Stimulated activated effector memory CD8-positive, alpha-beta T cell treated with anti-CD3 and anti-CD28 coated beads, Interleukin-12 subunit alpha, Interleukin-12 subunit beta, amount 100 ng/mL, for 72 hours (primary cell): ENCODE measurements around the gene SDK2.

Source experiments
- ATAC-seq: fragments of 150-1000 bp; cut with Tn5 transposase; 2 replicates; pipeline ENCODE4 v1.10.0; 2021
- DNase-seq, 2 donors: peaks; one replicate each; pipeline ENCODE4 v3.0.0; 2021 to 2022; ENCODE audit warnings: low spot score in 2 of 2
- H3K27ac Mint-ChIP-seq: one replicate; pipeline ENCODE4 v1.8.0; 2022; ENCODE audit warnings: mild to moderate bottlenecking, mixed read lengths
- H3K36me3 Mint-ChIP-seq: one replicate; pipeline ENCODE4 v1.8.0; 2022; ENCODE audit warnings: mild to moderate bottlenecking, mixed read lengths
- H3K4me1 Mint-ChIP-seq: one replicate; pipeline ENCODE4 v1.8.0; 2022; ENCODE audit warnings: mixed read lengths
- H3K4me3 Mint-ChIP-seq: one replicate; pipeline ENCODE4 v1.8.0; 2022; ENCODE audit warnings: mild to moderate bottlenecking, mixed read lengths
- H3K9me3 Mint-ChIP-seq: one replicate; pipeline ENCODE4 v1.8.0; 2022; ENCODE audit warnings: mixed read lengths

Gene SDK2

DNA sequence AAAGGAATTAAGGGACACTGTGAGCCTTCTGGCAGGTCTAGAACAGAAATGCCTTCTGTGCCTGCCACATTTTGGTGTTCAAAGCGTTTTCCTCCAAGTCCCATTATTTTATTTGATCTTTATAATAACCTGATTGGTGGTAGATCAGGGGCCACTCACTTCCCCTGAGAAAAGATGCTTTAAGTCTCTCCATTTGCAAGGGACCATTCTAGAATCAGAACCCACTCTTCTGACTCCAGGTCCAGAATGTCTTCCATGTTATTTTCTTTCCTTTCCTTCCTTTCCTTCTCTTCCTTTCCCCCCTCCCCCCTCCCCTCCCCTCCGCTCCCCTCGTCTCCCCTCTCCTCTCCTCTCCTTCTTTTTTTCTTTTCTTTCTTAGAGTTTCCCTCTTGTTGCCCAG, 313.2 kb downstream of the SDK2 start:
- ATAC-seq (no peak), DNase-seq (no peak)
- Mint-ChIP-seq H3K4me1 (no peaks in the 10 kb centered on the region), H3K9me3 (no peaks in the 10 kb centered on the region), H3K36me3 (no peaks in the 10 kb centered on the region), H3K4me3 (no peak overlapping the region), H3K27ac (no peak overlapping the region)

DNA sequence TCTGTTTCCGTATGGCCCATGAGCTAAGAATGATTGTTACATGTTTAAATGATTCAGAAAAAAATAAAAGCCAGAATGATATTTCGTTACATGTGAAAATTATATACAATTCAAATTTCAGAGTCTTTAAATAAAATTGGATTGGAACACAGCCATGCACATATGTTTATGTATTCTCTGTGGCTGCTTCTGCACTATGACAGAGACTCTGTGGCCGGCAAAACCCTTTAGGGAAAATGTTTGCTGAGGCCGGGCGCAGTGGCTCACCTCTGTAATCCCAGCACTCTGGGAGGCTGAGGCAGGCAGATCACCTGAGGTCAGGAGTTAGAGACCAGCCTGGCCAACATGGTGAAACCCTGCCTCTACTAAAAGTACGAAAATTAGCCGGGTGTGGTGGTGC, 316.6 kb downstream of the SDK2 start:
- Mint-ChIP-seq H3K36me3 (no peaks in the 10 kb centered on the region), H3K9me3 (no peaks in the 10 kb centered on the region), H3K27ac (no peak overlapping the region), H3K4me3 (no peak overlapping the region), H3K4me1 (no peaks in the 10 kb centered on the region)
- no peak for DNase-seq
- ATAC-seq: no peak

DNA sequence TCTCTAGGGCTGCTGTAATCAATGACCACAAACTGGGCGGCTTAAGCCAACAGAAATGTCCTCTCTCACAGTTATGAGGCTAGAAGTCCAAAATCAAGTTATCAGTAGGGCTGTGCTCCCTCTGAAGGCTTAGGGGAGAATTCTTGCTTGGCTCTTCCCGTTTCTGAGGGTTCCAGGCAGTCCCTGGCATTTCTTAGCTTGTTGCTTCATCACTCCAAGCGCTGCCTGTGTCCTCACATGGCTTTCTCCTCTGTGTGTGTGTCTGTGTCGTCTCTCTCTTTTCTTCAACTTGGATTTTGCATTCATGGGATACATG, 318.8 kb downstream of the SDK2 start:
- ATAC-seq (no peak), DNase-seq (no peak)
- no peak overlapping the region for H3K27ac Mint-ChIP-seq
- H3K4me3 Mint-ChIP-seq: no peak overlapping the region
- H3K36me3 Mint-ChIP-seq: no peaks in the 10 kb centered on the region
- H3K9me3 Mint-ChIP-seq: no peaks in the 10 kb centered on the region
- no peaks in the 10 kb centered on the region for H3K4me1 Mint-ChIP-seq

DNA sequence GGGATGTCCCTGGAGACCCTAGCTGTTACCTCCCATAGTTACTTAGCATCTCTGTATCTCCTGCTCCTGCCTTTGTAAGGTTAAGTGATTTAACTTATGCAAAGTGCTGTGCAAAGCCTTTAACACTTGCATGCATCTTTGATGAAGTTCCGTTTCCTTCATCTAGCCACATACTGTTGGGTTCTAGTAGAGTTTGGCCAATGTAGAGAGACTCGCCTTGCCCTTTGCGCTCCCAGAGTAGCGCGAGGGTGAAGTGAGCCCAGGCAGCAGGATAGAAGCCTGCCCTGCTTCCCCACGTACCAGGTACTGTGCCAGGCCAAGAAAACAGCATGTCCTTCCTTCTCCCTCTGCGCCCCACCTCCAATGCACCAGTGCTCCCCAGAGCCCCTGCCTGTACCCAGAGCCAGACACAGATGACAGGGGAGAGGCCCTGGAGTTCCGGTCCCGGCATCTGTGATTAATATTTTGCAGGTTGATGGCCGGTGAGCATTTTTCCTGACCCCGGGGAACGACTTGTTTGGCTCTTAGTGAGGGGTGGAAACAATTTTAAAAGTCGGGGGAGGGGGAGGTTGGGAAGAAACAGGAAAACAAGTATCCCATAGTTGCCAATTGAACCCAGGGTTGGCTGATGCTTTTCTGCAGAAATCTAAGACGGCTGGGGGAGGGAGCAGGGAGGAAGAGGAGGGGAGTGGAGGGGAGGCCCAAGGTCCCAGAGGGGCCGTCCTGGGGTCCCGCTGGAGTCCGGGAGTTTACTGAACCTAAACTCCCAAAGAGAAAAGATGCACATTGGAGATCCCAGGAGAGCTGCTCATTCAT, 319.3 kb downstream of the SDK2 start:
- no peaks in the 10 kb centered on the region for H3K36me3 Mint-ChIP-seq
- no peak for DNase-seq
- no peak for ATAC-seq
- H3K4me3 Mint-ChIP-seq: no peak overlapping the region
- H3K27ac Mint-ChIP-seq: no peak overlapping the region
- H3K9me3 Mint-ChIP-seq: no peaks in the 10 kb centered on the region
- no peaks in the 10 kb centered on the region for H3K4me1 Mint-ChIP-seq

- no peaks in the 10 kb centered on the region for H3K36me3 Mint-ChIP-seq
- no peak for ATAC-seq
- no peaks in the 10 kb centered on the region for H3K4me1 Mint-ChIP-seq
- no peak for DNase-seq
- no peak overlapping the region for H3K27ac Mint-ChIP-seq
- H3K9me3 Mint-ChIP-seq: no peaks in the 10 kb centered on the region
- no peak overlapping the region for H3K4me3 Mint-ChIP-seq
These were observed 320.1 kb downstream of the SDK2 start for GRCh38 chr17:73324160-73324475.

DNA sequence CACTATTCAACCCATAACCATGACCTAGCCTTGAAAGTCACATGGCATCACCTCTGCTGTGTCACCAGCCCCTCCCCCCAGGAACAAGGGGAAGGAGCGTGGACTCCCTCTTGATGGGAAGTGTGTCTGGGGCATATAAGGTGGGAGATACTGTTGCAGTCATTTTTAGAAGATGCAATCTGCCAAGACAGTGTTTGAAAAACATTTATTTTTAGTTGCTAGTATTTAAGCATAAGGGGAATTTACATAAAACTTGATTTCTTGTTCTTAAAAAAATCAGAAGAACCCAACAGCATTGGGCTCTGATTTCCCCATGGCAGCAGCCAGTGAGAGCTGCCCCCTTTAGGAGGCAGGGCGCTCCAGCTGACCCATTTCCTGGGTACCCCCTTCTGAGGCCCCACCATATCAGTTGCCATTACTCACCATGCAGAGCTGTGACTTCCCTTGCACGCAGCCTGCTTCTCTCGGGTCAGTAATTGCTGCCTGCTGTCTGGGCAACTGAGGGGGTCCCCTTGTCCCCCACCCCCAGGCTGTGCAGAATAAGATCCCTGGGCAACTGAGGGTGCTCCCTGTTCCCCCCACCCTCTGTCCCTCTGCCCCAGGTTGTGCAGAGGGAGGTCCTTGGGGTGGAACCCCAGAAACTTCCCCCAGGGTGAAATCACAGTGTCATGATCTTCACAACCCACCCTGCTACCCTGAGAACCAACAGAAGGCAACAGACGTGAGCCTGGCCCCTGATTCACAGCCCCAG, 320.7 kb downstream of the SDK2 start:
- no peak for DNase-seq
- Mint-ChIP-seq H3K27ac (no peak overlapping the region), H3K4me3 (no peak overlapping the region), H3K36me3 (no peaks in the 10 kb centered on the region), H3K4me1 (no peaks in the 10 kb centered on the region), H3K9me3 (no peaks in the 10 kb centered on the region)
- ATAC-seq: no peak

DNA sequence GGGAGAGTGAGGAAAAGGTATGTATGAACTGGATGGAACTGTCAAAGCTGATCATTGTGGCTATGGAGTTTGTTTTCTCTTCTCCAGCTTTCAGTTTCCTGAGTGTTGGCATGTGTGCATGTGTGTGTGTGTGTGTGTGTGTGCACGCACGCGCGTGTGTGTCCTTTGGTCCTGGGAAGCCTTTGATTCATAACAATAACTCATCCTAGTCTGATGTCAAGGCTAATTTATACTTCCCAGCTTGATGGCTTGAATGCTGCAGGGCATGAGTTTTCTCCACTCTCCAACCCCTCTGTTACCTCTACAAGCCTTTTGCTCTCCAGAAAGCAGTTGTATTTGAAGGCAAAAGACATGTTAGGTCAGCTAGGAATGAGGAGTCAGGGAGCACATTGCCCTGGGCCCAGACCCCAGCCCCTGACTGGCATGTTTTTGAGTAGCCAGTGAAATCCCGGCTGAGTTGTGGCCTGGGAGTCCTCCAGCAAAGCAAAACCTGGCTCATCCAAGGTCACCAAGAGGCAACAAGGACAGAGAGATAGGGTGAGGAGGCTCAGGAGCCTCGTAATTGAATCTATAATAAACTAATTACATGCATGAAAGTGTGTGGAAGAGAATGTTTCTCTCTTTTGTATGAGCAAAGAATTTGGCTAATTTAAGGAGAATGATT, 323.5 kb downstream of the SDK2 start:
- no peaks in the 10 kb centered on the region for H3K36me3 Mint-ChIP-seq
- H3K4me3 Mint-ChIP-seq: no peak overlapping the region
- no peaks in the 10 kb centered on the region for H3K9me3 Mint-ChIP-seq
- no peak for ATAC-seq
- H3K27ac Mint-ChIP-seq: no peak overlapping the region
- no peaks in the 10 kb centered on the region for H3K4me1 Mint-ChIP-seq
- no peak for DNase-seq

- no peaks in the 10 kb centered on the region for H3K36me3 Mint-ChIP-seq
- no peak for ATAC-seq
These were observed 324.5 kb downstream of the SDK2 start for GRCh38 chr17:73319766-73320165.

DNA sequence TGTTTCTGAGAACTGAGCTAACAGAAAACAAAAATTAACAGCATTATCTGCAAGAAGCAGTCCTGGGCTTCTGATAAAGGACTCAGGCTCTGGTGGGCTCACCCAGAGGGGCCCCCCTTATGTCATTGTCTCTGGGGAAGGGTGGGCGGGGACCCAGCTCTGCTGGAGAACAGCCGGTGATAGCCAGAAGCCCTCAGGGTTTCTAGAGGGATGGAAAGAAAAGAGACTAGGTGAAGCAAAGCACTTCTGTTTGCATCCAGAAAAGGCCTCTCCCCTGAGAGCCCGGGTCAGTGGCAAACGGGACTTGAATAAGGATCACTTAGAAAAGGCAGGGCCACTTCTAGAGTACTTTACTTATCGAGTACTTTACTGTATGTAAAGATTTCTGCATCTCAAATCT, 325.4 kb downstream of the SDK2 start:
- Mint-ChIP-seq H3K9me3 (no peaks in the 10 kb centered on the region), H3K36me3 (no peaks in the 10 kb centered on the region)
- no peak for ATAC-seq

More at GRCh38 chr17:73319766-73320165, 324.5 kb downstream of the SDK2 start:
- Mint-ChIP-seq H3K27ac (no peak overlapping the region), H3K4me3 (no peak overlapping the region), H3K9me3 (no peaks in the 10 kb centered on the region), H3K4me1 (no peaks in the 10 kb centered on the region)
- no peak for DNase-seq

GRCh38 chr17:73318427-73318813, 325.8 kb downstream of the SDK2 start:
- Mint-ChIP-seq H3K4me3 (no peak overlapping the region), H3K4me1 (no peaks in the 10 kb centered on the region), H3K9me3 (no peaks in the 10 kb centered on the region), H3K27ac (no peak overlapping the region), H3K36me3 (no peaks in the 10 kb centered on the region)
- DNase-seq (no peak), ATAC-seq (no peak)

More for the DNA sequence above, 325.4 kb downstream of the SDK2 start:
- Mint-ChIP-seq H3K4me1 (no peaks in the 10 kb centered on the region), H3K27ac (no peak overlapping the region), H3K4me3 (no peak overlapping the region)
- no peak for DNase-seq

GRCh38 chr17:73317513-73318426, 326.5 kb downstream of the SDK2 start:
- H3K9me3 Mint-ChIP-seq: no peaks in the 10 kb centered on the region
- no peaks in the 10 kb centered on the region for H3K4me1 Mint-ChIP-seq
- no peaks in the 10 kb centered on the region for H3K36me3 Mint-ChIP-seq
- no peak overlapping the region for H3K4me3 Mint-ChIP-seq
- DNase-seq (no peak), ATAC-seq (no peak)
- no peak overlapping the region for H3K27ac Mint-ChIP-seq

DNA sequence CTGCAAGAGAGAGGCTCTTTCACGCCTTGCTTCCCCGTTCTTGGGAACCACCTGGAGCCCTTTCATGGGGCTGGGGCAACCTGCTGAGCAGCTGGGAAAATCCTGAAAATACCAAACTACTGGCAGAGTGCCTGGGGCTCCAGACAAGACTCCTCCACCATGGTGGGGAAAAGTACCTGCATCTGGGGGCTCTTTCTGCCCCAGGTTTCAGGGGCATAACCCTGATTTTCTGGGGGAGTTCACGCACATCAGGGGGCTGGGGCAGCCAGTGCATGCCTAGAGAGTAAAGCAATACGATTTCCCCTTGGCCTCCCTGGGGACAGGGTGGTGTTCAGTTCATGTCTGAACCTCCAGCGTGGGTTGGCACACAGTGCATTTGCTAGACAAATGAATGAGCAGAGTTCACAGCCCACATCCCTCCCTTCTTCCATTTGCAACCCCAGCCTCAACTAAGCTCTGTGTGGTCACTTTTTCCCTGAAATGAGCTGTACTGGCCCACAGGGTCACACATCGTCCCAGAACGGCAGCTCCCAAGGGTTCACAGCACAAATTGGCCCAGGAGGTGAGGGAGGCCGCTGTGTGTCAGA, 327.2 kb downstream of the SDK2 start:
- Mint-ChIP-seq H3K27ac (no peak overlapping the region), H3K4me3 (no peak overlapping the region), H3K9me3 (no peaks in the 10 kb centered on the region), H3K4me1 (no peaks in the 10 kb centered on the region), H3K36me3 (no peaks in the 10 kb centered on the region)
- ATAC-seq (no peak), DNase-seq (no peak)

GRCh38 chr17:73315471-73315870, 328.8 kb downstream of the SDK2 start:
- Mint-ChIP-seq H3K4me1 (peaks cover under 1% of the 10 kb centered on the region), H3K9me3 (no peaks in the 10 kb centered on the region), H3K27ac (no peak overlapping the region)

GRCh38 chr17:73313526-73314127, 330.6 kb downstream of the SDK2 start:
- ATAC-seq: no peak
- no peak for DNase-seq
- Mint-ChIP-seq H3K9me3 (no peaks in the 10 kb centered on the region), H3K4me3 (no peak overlapping the region), H3K4me1 (peaks cover 13% of the 10 kb centered on the region), H3K36me3 (no peaks in the 10 kb centered on the region), H3K27ac (no peak overlapping the region)

More at GRCh38 chr17:73315471-73315870, 328.8 kb downstream of the SDK2 start:
- ATAC-seq (no peak), DNase-seq (no peak)
- no peak overlapping the region for H3K4me3 Mint-ChIP-seq
- no peaks in the 10 kb centered on the region for H3K36me3 Mint-ChIP-seq
